Ovary (tissue), 3 donors: ENCODE measurements around the gene KANK2.

Experiments
- CTCF ChIP-seq, 3 donors: fragments of 450-650 bp in 2 of 3; fragments of 200-600 bp in 1 of 3; IDR thresholded peaks; one replicate each; pipeline versions ENCODE4 v1.5.1 to v1.8.0; 2016 to 2022; ENCODE audit warnings: antibody characterized with exemption in 3 of 3, mild to moderate bottlenecking in 1 of 3
- EP300 ChIP-seq: sonication (generic); formaldehyde crosslinking; IDR thresholded peaks from one replicate; pipeline ENCODE4 v1.6.1; 2017; ENCODE audit warnings: antibody characterized with exemption
- POLR2A ChIP-seq: fragments of 450-650 bp; IDR thresholded peaks from one replicate; pipeline ENCODE4 v1.6.1; 2017; ENCODE audit warnings: antibody characterized with exemption, mild to moderate bottlenecking, moderate library complexity
- donor health status: DM: no; HTN: no; CAD: no.

GRCh38 chr19:11237321-11237720, 40.0 kb upstream of the KANK2 start:
- TF ChIP-seq CTCF (IDR thresholded peaks at IDR 0.05) (no peak), POLR2A (no peak), EP300 (no peak)
